ENCODE results near the gene OCEL1. TPM values are rescaled to one million over a fixed set of nuclear protein-coding genes. Genes with fewer than 3 reads are reported as not detected.

Gene OCEL1
- total and polyA plus RNA-seq, 2 of the 13 experiments (the other 11 are each of a cell fraction or from before 2014, with no cell fraction given): 10.6 to 17.2 TPM

DNA sequence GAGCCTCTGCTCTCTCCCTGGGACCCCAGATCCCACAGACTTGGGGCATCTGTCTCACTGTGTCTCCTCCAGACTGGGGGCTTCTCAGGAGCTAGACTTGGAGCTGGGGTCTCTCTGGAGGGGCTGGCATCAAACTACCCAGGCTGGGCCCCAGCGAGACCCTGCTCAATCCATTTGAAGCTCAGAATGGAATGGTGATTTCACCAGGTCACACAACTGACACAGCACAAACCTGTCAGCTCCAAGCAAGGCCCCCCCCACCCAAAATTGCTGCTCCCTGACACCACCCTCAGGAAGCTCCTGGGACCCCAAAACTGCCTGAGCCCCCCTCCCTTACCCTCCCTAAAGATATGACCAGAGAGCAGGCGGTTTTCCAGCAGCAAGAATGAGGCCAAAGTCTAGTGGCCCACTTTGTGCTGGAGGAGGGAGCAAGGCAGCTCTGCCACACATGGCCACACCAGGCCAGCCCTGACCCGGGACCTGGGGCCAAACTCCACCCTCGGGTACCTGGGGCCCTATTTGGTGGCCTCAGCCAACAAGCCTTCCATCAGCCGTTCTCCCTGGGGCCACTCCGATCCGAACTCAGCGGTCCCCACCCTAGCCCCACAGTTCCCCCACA is 17.3 kb downstream of the OCEL1 start (continued):
- peak; percentile 56; the same call in 1 of the 2 replicates for TF ChIP-seq ZNF263 (CRISPR knock-in tag; IDR thresholded peaks at IDR 0.05)
- TF ChIP-seq, protein P1, sequence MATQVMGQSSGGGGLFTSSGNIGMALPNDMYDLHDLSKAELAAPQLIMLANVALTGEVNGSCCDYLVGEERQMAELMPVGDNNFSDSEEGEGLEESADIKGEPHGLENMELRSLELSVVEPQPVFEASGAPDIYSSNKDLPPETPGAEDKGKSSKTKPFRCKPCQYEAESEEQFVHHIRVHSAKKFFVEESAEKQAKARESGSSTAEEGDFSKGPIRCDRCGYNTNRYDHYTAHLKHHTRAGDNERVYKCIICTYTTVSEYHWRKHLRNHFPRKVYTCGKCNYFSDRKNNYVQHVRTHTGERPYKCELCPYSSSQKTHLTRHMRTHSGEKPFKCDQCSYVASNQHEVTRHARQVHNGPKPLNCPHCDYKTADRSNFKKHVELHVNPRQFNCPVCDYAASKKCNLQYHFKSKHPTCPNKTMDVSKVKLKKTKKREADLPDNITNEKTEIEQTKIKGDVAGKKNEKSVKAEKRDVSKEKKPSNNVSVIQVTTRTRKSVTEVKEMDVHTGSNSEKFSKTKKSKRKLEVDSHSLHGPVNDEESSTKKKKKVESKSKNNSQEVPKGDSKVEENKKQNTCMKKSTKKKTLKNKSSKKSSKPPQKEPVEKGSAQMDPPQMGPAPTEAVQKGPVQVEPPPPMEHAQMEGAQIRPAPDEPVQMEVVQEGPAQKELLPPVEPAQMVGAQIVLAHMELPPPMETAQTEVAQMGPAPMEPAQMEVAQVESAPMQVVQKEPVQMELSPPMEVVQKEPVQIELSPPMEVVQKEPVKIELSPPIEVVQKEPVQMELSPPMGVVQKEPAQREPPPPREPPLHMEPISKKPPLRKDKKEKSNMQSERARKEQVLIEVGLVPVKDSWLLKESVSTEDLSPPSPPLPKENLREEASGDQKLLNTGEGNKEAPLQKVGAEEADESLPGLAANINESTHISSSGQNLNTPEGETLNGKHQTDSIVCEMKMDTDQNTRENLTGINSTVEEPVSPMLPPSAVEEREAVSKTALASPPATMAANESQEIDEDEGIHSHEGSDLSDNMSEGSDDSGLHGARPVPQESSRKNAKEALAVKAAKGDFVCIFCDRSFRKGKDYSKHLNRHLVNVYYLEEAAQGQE (IDR thresholded peaks at IDR 0.05; ENCODE audit: borderline replicate concordance in 1 of 2, low read depth in 1 of 2, low read length in 2 of 2): no peak
- peak; percentile 29 for TF ChIP-seq TBL1XR1 (IDR thresholded peaks at IDR 0.05; ENCODE audit: borderline replicate concordance, low read length, partially characterized antibody)
- TF ChIP-seq, protein P2, sequence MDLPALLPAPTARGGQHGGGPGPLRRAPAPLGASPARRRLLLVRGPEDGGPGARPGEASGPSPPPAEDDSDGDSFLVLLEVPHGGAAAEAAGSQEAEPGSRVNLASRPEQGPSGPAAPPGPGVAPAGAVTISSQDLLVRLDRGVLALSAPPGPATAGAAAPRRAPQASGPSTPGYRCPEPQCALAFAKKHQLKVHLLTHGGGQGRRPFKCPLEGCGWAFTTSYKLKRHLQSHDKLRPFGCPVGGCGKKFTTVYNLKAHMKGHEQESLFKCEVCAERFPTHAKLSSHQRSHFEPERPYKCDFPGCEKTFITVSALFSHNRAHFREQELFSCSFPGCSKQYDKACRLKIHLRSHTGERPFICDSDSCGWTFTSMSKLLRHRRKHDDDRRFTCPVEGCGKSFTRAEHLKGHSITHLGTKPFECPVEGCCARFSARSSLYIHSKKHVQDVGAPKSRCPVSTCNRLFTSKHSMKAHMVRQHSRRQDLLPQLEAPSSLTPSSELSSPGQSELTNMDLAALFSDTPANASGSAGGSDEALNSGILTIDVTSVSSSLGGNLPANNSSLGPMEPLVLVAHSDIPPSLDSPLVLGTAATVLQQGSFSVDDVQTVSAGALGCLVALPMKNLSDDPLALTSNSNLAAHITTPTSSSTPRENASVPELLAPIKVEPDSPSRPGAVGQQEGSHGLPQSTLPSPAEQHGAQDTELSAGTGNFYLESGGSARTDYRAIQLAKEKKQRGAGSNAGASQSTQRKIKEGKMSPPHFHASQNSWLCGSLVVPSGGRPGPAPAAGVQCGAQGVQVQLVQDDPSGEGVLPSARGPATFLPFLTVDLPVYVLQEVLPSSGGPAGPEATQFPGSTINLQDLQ (CRISPR knock-in tag; IDR thresholded peaks at IDR 0.05): no peak
- TF ChIP-seq STAT6 (CRISPR knock-in tag; IDR thresholded peaks at IDR 0.05; ENCODE audit: borderline replicate concordance): no peak
- TF ChIP-seq NR2F6 (IDR thresholded peaks at IDR 0.05): peak; percentile 38; the same call in 1 of the 2 replicates
- TF ChIP-seq NR2F6 (CRISPR knock-in tag; IDR thresholded peaks at IDR 0.05): peak; percentile 48; the same call in 1 of the 2 replicates
- TF ChIP-seq CCDC6 (CRISPR knock-in tag; IDR thresholded peaks at IDR 0.05): peak; percentile 47; the same call in 1 of the 2 replicates
- TF ChIP-seq DMAP1 (CRISPR knock-in tag; IDR thresholded peaks at IDR 0.05): 0 out of 2 replicates have a peak, but pooled peaks have one; percentile 34
- TF ChIP-seq ZNF878 (CRISPR knock-in tag; IDR thresholded peaks at IDR 0.05): peak; percentile 5; the same call in 1 of the 2 replicates
- TF ChIP-seq, protein P3, sequence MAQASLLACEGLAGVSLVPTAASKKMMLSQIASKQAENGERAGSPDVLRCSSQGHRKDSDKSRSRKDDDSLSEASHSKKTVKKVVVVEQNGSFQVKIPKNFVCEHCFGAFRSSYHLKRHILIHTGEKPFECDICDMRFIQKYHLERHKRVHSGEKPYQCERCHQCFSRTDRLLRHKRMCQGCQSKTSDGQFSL (CRISPR knock-in tag; IDR thresholded peaks at IDR 0.05): 0 out of 2 replicates have a peak, but pooled peaks have one; percentile 17
- TF ChIP-seq ZNF558 (CRISPR knock-in tag; IDR thresholded peaks at IDR 0.05; ENCODE audit: borderline replicate concordance): 0 out of 2 replicates have a peak, but pooled peaks have one; percentile 26
- 0 out of 2 replicates have a peak, but pooled peaks have one; percentile 13 for TF ChIP-seq TARDBP (CRISPR knock-in tag; IDR thresholded peaks at IDR 0.05)
- TF ChIP-seq, protein P4, sequence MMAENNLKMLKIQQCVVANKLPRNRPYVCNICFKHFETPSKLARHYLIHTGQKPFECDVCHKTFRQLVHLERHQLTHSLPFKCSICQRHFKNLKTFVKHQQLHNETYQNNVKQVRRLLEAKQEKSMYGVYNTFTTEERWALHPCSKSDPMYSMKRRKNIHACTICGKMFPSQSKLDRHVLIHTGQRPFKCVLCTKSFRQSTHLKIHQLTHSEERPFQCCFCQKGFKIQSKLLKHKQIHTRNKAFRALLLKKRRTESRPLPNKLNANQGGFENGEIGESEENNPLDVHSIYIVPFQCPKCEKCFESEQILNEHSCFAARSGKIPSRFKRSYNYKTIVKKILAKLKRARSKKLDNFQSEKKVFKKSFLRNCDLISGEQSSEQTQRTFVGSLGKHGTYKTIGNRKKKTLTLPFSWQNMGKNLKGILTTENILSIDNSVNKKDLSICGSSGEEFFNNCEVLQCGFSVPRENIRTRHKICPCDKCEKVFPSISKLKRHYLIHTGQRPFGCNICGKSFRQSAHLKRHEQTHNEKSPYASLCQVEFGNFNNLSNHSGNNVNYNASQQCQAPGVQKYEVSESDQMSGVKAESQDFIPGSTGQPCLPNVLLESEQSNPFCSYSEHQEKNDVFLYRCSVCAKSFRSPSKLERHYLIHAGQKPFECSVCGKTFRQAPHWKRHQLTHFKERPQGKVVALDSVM (CRISPR knock-in tag; IDR thresholded peaks at IDR 0.05): no peak
- TF ChIP-seq ZNF354B (CRISPR knock-in tag; IDR thresholded peaks at IDR 0.05): 0 out of 2 replicates have a peak, but pooled peaks have one; percentile 24
- TF ChIP-seq ZNF678 (CRISPR knock-in tag; IDR thresholded peaks at IDR 0.05): no peak

Data from HepG2 (cell line).